ENCODE results near the gene CNR2.
"Not testable (repeated sequence)": the region's sequence is repeated elsewhere in the genome, so short reads cannot be mapped to it uniquely, and the experiment has no call there.

The CNR2 gene

GRCh38 chr1:23913212-23913880 lies at the start of gene CNR2:
Gene CNR2 (minus strand): TSS chr1:23913362. CDS start chr1:23875617, 37,745 bp downstream.
- peak; percentile 19 for DNase-seq

GRCh38 chr1:23960291-23961020 lies 47.3 kb upstream of the CNR2 start:
- no peak for DNase-seq

- peak; percentile 98 for DNase-seq
These were observed 46.5 kb upstream of the CNR2 start, which contains the start of gene PNRC2 for GRCh38 chr1:23959461-23960290. Gene PNRC2 (plus strand): TSS chr1:23959828. CDS start chr1:23961458, 1,630 bp downstream.

GRCh38 chr1:23958810-23959460 lies 45.8 kb upstream of the CNR2 start:
- peak; percentile 97 for DNase-seq

GRCh38 chr1:23958040-23958809 lies 45.1 kb upstream of the CNR2 start:
- not testable (repeated sequence) for DNase-seq

- no peak for DNase-seq
These were observed 43.9 kb upstream of the CNR2 start for GRCh38 chr1:23957096-23957495.

GRCh38 chr1:23953020-23953419 lies 39.9 kb upstream of the CNR2 start:
- no peak for DNase-seq

- no peak for DNase-seq
These were observed 34.2 kb upstream of the CNR2 start for GRCh38 chr1:23947366-23947765.

GRCh38 chr1:23936481-23937176 lies 23.5 kb upstream of the CNR2 start:
- DNase-seq: no peak

GRCh38 chr1:23931491-23931880 lies 18.3 kb upstream of the CNR2 start:
- no peak for DNase-seq

- DNase-seq: no peak
These were observed 17.8 kb upstream of the CNR2 start for GRCh38 chr1:23930861-23931490.

- DNase-seq: no peak
These were observed 17.1 kb upstream of the CNR2 start for GRCh38 chr1:23930270-23930669.

GRCh38 chr1:23928789-23929188 lies 15.6 kb upstream of the CNR2 start:
- no peak for DNase-seq

- no peak for DNase-seq
These were observed 13.9 kb upstream of the CNR2 start for GRCh38 chr1:23927097-23927496.

GRCh38 chr1:23925279-23925678 lies 12.1 kb upstream of the CNR2 start:
- no peak for DNase-seq

GRCh38 chr1:23924601-23925000 lies 11.4 kb upstream of the CNR2 start:
- no peak for DNase-seq

GRCh38 chr1:23923592-23924499 lies 10.7 kb upstream of the CNR2 start:
- DNase-seq: no peak

- DNase-seq: no peak
These were observed 9.3 kb upstream of the CNR2 start for GRCh38 chr1:23922321-23922943.

Data from activated CD4-positive, alpha-beta T cell treated with anti-CD3 and anti-CD28 coated beads, Interleukin-2, Interleukin-6, amounts not matched to agents 100 ng/mL and 50 ng/mL, durations not matched to agents 16 hours and 8 hours (primary cell).